Right cardiac atrium (tissue), 5 donors: ENCODE data around the gene BSND. TPM values are rescaled to one million over a fixed set of nuclear protein-coding genes. Genes with fewer than 3 reads are reported as not detected.
A peak's percentile ranks its signal among the peaks of the same experiment; 100 is the strongest.

Experiments used
- ATAC-seq, 2 donors: fragments of 200-7000 bp; cut with Tn5 transposase; one replicate each; pipeline versions ENCODE4 v1.8.0 to v1.9.1; 2020; ENCODE audit warnings: moderate library complexity in 2 of 2, mild to moderate bottlenecking in 1 of 2
- DNase-seq, 3 donors: peaks; one replicate each; pipeline ENCODE4 v3.0.0-alpha.2; 2020
- H3K27ac ChIP-seq: one replicate; pipeline ENCODE4 v1.5.1; 2013; ENCODE audit warnings: mild to moderate bottlenecking, low read length, control low read depth, moderate library complexity
- H3K27me3 ChIP-seq: one replicate; pipeline ENCODE4 v1.6.1; 2013; ENCODE audit not compliant: control insufficient read depth, insufficient read depth
- H3K4me1 ChIP-seq: one replicate; pipeline ENCODE4 v1.6.1; 2013; ENCODE audit warnings: low read length; ENCODE audit not compliant: control insufficient read depth, insufficient read depth
- H3K4me3 ChIP-seq: one replicate; pipeline ENCODE4 v1.5.1; 2013; ENCODE audit warnings: low read length, control low read depth
- H3K9me3 ChIP-seq: one replicate; pipeline ENCODE4 v1.6.1; 2013; ENCODE audit warnings: low read length; ENCODE audit not compliant: control insufficient read depth
- WGBS: extraction: QIAGEN DNeasy Blood & Tissue Kit; methylation state at CpG from one replicate; pipeline ENCODE4 v1.1.7; 2013; 5-methylcytosine and 5-hydroxymethylcytosine counted together
- intact Hi-C, 4 donors: fragments of 100-400 bp; cut with DNase I; formaldehyde crosslinking; loops; one replicate each; pipeline versions ENCODE4 v1.11.0 to v1.14.0; 2022 to 2023
- polyA plus RNA-seq: library from polyadenylated mRNA; stranded (reverse); fragments of 200-250 nt; gene quantifications from one replicate; pipeline ENCODE4 v1.2.3, GENCODE V29; 2013
- total RNA-seq, 4 donors: library from RNA; stranded (reverse); fragmentation: NEBNext Ultra II Directional; extraction: Animal tissue kit (Norgen Biotek cat#: 25700); gene quantifications; one replicate each; pipeline ENCODE4 v1.2.1, GENCODE V29; 2021
- donor health status: healthy with polysubstance abuse.
- donor health status: DM: no; HTN: yes; CAD: no.
- donor health status: DM: no; HTN: no; CAD: no.
- donor health status: DM: no; HTN: yes; CAD: no; lungs with severe emphysema.
- donor health status: DM: yes; HTN: yes; CAD: no.

Gene BSND
- total and polyA plus RNA-seq, 5 donors: not detected

DNA sequence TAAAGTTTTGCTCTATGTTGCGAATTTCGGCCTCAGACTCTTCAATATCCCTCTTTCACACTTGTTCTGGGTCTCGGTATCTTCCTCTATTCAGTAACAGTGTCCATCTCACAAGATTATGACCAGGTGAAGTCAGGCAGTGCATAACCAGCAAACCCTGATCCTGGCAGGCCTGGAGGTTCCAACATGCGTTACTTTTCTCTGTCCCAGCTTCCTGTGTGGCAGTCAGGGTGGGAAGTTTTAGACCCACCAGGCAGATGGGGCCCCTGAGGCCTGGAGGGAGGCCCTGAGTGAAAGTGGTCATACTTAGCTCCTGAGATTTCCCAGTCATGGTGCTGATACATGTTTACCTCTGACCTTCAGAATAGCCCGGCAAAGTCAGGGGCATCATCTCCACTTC lies 13.2 kb upstream of the BSND start:
- ATAC-seq (no peak), DNase-seq (no peak)
- Histone ChIP-seq H3K27ac (no peak overlapping the region), H3K4me1 (no peaks in the 10 kb centered on the region), H3K9me3 (no peaks in the 10 kb centered on the region), H3K4me3 (no peak overlapping the region), H3K27me3 (no peaks in the 10 kb centered on the region)
- WGBS: 86% methylated on average over 5 of the region's 5 CpGs
- intact Hi-C loops: no loop called here

DNA sequence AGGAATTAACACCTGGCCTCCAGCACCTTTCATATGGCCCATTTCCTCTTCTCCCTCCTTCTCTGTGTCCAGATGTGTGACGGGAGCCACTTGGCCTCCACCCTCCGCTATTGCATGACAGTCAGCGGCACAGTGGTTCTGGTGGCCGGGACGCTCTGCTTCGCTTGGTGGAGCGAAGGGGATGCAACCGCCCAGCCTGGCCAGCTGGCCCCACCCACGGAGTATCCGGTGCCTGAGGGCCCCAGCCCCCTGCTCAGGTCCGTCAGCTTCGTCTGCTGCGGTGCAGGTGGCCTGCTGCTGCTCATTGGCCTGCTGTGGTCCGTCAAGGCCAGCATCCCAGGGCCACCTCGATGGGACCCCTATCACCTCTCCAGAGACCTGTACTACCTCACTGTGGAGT lies 12.7 kb upstream of the BSND start:
- Histone ChIP-seq H3K4me1 (no peaks in the 10 kb centered on the region), H3K9me3 (no peaks in the 10 kb centered on the region), H3K4me3 (no peak overlapping the region), H3K27ac (no peak overlapping the region), H3K27me3 (no peaks in the 10 kb centered on the region)
- 88% methylated on average over 15 of the region's 15 CpGs for WGBS
- no peak for DNase-seq
- no peak for ATAC-seq
- intact Hi-C loops: no loop called here

DNA sequence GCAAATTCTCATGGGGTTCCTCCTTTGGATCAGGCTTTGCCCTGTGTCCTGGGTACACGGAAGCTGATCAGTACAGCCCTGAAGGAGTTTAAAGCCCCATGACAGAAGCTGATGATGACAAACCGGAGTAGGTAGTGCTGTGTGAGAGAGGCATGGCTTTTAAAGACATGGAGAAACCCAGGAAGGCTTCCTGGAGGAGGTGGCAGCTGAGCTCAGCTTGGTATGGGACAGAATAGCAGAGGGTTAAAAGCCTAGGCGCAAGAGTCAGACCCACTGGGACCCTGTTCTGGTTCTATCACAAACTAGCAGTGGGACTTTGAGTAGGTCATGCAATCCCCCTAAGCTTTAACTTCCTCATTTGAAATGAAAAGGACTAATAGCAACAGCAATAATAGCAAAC lies 12.2 kb upstream of the BSND start:
- DNase-seq (no peak), ATAC-seq (no peak)
- no peaks in the 10 kb centered on the region for H3K9me3 ChIP-seq
- WGBS: 87% methylated on average over 3 of the region's 3 CpGs
- intact Hi-C loops: no loop called here
- no peak overlapping the region for H3K4me3 ChIP-seq
- H3K27me3 ChIP-seq: no peaks in the 10 kb centered on the region
- no peak overlapping the region for H3K27ac ChIP-seq
- H3K4me1 ChIP-seq: no peaks in the 10 kb centered on the region

DNA sequence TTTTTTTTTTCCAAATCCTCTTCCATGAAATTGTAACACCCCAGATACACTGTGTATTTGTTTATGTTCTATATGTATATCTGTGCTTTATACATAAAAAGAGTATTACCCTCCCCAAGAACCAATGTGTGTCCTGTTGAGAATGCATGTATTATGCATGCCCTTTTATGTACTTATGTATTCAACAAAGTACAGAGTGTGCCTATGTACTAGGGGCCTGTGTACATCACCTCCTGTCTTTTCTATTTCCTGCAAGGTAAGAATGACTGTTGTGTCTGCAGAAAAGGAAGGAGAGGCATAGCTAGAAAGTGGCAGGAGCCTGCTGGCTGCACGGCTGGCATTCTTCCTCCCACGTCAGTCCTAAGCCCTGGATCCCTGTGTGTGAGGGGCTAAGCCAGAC lies 11.3 kb upstream of the BSND start:
- Histone ChIP-seq H3K27me3 (no peaks in the 10 kb centered on the region), H3K9me3 (no peaks in the 10 kb centered on the region), H3K4me1 (no peaks in the 10 kb centered on the region), H3K27ac (no peak overlapping the region), H3K4me3 (no peak overlapping the region)
- 65% methylated on average over 2 of the region's 2 CpGs for WGBS
- DNase-seq: no peak
- intact Hi-C loops: no loop called here
- ATAC-seq: no peak

DNA sequence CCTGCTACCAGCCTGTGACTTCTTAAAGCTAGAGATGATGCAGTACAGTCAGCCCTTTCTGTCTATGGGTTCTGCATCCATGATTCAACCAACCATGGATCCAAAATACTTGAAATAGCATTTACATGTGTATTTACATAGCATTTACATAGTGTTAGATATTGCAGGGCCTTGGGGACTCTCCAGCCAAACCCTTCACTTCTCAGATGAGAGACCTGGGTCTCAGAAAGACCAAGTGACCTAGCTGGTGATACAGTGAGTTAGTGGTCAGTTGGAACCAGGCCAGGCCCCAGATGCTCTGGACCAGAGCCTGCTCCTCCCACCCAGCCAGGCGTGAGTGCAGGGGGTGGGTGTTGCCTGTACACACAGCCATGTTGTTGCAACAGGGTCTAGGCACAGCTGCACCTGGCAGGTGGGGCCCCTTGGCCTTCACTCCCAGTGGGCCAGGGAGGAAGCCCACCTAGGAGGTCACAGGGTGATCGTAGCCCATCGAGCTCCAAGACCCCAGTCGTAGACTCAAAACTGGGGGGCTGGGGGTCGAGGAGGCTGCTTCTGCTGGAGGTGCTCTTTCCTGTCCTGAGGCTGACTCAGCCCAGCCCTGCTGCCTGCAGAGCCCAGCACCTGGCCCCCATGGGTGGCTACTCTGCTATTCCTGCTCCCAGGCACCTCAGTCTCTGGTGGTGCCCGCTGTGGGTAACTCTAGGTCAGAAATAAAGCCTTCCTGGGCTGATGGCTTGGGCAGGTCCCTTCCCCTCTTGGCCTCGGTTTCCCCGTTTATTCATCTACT lies 10.6 kb upstream of the BSND start:
- Histone ChIP-seq H3K4me3 (no peak overlapping the region), H3K27ac (no peak overlapping the region), H3K27me3 (no peaks in the 10 kb centered on the region), H3K9me3 (no peaks in the 10 kb centered on the region), H3K4me1 (no peaks in the 10 kb centered on the region)
- no peak for DNase-seq
- intact Hi-C loops: no loop called here
- 80% methylated on average over 8 of the region's 8 CpGs for WGBS
- no peak for ATAC-seq

DNA sequence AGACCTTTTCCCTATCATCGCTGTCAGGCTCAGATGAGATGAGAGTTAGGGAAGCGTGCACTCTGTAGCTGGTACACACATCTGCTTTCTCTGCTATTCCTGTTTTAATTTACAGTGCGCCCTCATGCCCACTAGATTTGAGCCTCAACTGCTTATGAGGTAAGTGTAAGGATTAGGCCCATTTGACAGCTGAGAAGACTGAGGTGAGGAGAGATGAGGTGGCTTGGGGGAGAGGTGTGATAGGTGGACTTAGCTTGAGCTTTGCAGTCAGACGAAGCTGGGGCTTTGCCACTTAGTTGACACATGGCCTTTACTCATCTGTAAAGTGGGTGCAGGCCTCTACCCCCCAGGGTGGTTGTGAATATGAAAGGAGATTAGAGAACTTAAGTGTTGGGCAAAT lies 9.8 kb upstream of the BSND start:
- H3K27me3 ChIP-seq: no peaks in the 10 kb centered on the region
- ATAC-seq (no peak), DNase-seq (no peak)
- 93% methylated on average over 4 of the region's 4 CpGs for WGBS
- H3K9me3 ChIP-seq: no peaks in the 10 kb centered on the region
- intact Hi-C loops: no loop called here
- H3K27ac ChIP-seq: no peak overlapping the region
- no peaks in the 10 kb centered on the region for H3K4me1 ChIP-seq
- H3K4me3 ChIP-seq: no peak overlapping the region

DNA sequence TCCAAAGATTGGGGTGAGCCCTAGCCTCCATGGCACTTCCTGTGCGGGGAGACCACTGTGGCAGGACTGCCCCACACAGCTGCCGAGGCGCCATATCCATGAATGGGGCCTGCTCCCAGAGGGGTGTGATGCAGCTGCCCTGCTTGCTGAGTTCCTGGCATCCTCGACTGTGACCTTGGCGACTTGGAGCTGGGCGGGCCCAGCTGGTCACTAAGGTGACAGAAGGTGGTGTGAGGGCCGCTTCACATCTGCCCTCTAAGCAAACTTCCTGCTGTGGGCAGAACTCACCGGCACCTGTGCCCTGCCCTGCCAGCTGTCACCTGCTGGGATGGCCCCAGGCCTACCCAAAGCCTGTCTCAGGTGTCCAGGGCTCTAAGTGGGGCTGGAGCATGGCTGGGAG lies 9.3 kb upstream of the BSND start:
- ATAC-seq: peak in 1 of 2 donors; percentile 10

DNA sequence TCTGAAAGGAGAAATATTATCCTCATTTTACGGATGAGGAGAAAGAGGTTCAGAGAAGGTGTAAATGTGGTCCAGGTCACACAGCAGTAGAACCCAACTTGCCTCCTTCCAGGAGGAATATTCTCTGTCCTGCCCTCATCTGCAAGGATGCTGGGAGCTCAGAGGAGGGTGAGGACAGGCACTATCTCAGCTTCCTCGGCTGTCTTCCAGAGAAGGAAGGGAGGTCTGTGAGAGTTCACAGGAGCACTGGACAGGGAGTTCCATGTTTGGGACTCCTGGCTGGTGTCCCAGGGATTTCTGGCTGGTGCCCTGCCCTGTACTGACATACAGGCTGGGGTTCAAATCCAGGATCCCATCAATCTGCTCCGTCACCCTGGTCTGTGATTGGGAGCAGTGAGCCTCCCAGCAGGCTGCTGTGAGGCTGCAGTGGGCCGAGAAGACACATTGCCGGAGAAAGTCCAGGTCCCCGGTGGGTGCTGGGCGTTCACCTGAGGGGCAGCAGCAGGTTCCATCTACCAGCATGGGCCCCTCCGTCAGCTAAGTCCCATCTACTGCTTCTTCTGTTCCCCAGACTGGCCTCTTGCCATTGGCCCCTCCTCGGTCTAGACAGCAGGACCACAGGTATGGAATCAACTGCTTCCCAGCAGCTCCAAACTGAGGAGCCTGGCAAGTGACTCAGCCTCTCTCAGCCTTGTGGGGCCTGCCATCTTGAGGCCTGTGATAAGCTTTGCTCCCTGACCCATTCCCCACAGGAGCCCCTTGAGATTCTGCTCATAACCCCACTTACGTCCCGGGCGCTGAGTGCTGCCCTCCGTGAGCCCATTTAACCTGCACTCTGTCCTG lies 8.5 kb upstream of the BSND start:
- peak; percentile 60 to 72 for ATAC-seq
- WGBS: 61% methylated on average over 13 of the region's 13 CpGs
- intact Hi-C loops: no loop called here

More for the DNA sequence above, 9.3 kb upstream of the BSND start:
- Histone ChIP-seq H3K9me3 (no peaks in the 10 kb centered on the region), H3K4me3 (no peak overlapping the region), H3K27me3 (no peaks in the 10 kb centered on the region), H3K27ac (no peak overlapping the region), H3K4me1 (no peaks in the 10 kb centered on the region)
- intact Hi-C loops: no loop called here
- no peak for DNase-seq
- 86% methylated on average over 8 of the region's 8 CpGs for WGBS

DNA sequence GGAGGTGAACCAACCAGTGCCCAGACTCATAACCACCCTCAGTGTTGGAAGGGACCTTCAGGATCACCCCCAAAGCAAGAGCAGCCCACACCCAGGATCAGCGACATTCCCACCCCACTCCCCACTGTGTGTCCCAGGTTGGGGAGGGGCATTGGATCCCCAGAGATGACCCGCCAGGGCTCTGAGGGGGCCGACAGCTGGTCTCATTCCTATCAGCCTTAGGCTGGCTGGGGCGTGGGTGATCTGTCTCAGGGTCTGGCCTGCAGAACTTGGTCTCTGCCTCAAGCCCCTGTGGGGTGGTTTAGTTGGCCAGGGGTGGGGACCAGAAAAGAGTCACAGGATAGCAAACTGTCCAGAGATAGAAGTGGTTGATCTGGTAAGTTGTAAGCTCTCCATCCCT lies 7.8 kb upstream of the BSND start:
- Histone ChIP-seq H3K27me3 (no peaks in the 10 kb centered on the region), H3K4me3 (no peak overlapping the region), H3K9me3 (no peaks in the 10 kb centered on the region), H3K4me1 (no peaks in the 10 kb centered on the region), H3K27ac (no peak overlapping the region)
- WGBS: 76% methylated on average over 4 of the region's 4 CpGs
- no peak for ATAC-seq
- intact Hi-C loops: no loop called here
- DNase-seq: no peak

More for the DNA sequence above, 8.5 kb upstream of the BSND start:
- H3K27ac ChIP-seq: no peak overlapping the region
- no peaks in the 10 kb centered on the region for H3K9me3 ChIP-seq
- H3K27me3 ChIP-seq: no peaks in the 10 kb centered on the region
- peak; percentile 43 to 79 (median 72) for DNase-seq
- no peaks in the 10 kb centered on the region for H3K4me1 ChIP-seq
- H3K4me3 ChIP-seq: no peak overlapping the region

DNA sequence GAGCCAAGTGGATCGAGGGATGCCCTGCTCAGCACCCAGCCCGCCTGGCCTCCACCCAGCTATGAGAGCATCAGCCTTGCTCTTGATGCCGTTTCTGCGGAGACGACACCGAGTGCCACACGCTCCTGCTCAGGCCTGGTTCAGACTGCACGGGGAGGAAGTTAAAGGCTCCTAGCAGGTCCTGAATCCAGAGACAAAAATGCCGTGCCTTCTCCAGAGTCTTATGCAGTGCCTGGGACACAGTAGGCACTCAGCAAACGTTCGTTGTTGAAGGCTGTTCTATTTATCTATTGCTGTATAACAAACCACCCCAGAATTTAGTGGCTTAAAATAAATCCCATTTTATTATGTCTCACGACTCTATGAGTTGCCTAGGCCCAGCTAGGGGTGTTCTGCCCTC lies 6.8 kb upstream of the BSND start:
- ATAC-seq (no peak), DNase-seq (no peak)
- Histone ChIP-seq H3K4me3 (no peak overlapping the region), H3K4me1 (no peaks in the 10 kb centered on the region), H3K9me3 (no peaks in the 10 kb centered on the region), H3K27me3 (no peaks in the 10 kb centered on the region), H3K27ac (no peak overlapping the region)
- intact Hi-C loops: no loop called here
- WGBS: 69% methylated on average over 12 of the region's 12 CpGs

DNA sequence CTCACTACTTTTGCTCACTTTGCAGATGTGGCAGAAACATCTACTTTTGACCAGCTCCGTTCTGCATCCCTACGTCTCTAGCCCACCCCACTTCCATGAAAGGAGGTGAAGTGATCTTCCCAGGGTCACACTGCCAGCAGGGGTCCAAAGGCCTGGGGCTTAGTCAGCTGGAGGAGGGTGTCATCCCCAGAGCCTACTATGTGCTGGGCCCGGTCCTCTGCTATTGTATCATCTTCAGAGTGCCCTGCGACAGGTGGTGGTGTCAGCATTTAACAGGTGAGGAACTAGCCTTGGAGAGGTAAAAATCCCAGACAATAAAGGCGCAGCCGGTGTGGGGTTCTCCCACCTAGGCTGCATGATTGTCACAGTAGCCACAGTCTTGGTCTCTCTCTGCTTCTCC lies 5.6 kb upstream of the BSND start:
- H3K4me3 ChIP-seq: no peak overlapping the region
- no peak overlapping the region for H3K27ac ChIP-seq

More for the DNA sequence above, 5.6 kb upstream of the BSND start:
- no peak for DNase-seq
- no peak for ATAC-seq
- 88% methylated on average over 6 of the region's 6 CpGs for WGBS
- Histone ChIP-seq H3K9me3 (no peaks in the 10 kb centered on the region), H3K4me1 (no peaks in the 10 kb centered on the region), H3K27me3 (no peaks in the 10 kb centered on the region)
- intact Hi-C loops: no loop called here
